ENCODE measurements around the gene ATP5ME.

DNA sequence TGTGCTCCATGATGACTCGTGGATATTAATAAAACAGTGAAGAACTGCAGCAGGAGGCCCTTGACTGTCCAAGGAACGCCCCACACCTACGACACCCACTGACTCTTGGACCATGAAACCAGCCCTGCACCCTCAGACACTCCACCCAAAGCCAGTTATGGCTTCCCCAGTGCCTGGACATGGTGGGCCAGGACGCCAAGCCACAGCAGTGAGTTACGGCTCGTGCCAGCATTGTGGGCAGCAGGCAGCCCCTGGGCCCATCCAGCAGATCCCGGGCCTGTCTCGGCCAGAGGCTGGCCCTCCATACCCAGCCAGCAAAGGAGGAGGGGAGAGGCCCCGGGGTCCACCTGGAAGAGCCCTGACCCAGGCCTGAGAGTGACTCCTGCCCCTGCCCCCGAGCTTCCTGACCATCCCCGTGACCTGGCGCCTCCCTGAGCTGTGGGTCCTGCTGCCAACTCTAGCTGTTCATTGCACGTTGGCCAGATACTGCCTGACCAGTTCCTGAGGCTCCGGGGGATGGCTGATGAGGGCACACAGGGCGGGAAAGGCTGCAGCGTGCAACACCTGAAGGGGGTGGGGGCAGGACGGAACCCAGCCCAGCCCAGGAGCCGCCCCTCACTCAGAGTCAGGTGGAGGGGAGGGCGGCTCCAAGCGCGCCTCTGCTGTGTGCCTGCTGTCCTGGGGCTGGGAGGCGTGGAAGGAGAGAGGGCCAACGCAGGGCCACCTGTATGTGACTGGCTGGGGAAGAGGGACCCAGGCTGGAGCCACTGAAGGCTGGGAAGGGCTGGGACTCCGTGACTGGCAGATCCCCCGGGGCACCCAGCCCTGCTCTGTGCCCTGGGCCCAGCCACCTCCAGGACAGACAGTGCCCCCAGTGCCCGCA lies 14.1 kb upstream of the ATP5ME start:
- TF ChIP-seq, protein P1, sequence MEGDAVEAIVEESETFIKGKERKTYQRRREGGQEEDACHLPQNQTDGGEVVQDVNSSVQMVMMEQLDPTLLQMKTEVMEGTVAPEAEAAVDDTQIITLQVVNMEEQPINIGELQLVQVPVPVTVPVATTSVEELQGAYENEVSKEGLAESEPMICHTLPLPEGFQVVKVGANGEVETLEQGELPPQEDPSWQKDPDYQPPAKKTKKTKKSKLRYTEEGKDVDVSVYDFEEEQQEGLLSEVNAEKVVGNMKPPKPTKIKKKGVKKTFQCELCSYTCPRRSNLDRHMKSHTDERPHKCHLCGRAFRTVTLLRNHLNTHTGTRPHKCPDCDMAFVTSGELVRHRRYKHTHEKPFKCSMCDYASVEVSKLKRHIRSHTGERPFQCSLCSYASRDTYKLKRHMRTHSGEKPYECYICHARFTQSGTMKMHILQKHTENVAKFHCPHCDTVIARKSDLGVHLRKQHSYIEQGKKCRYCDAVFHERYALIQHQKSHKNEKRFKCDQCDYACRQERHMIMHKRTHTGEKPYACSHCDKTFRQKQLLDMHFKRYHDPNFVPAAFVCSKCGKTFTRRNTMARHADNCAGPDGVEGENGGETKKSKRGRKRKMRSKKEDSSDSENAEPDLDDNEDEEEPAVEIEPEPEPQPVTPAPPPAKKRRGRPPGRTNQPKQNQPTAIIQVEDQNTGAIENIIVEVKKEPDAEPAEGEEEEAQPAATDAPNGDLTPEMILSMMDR (IDR thresholded peaks at IDR 0.05): no peak
- no peak for TF ChIP-seq POLR2A (IDR thresholded peaks at IDR 0.05)

Data from heart left ventricle (tissue), 13 donors.